22Rv1 (cell line): Measurements from ENCODE around the gene NSUN2.

Experiments
- H3K27ac ChIP-seq: fragments of 450-650 bp; 2 replicates; pipeline ENCODE4 v1.5.1; 2017
- CTCF ChIP-seq: fragments of 450-650 bp; IDR thresholded peaks from 2 replicates; pipeline ENCODE4 v1.5.1; 2017; ENCODE audit warnings: mild to moderate bottlenecking
- ZFX ChIP-seq: fragments of 450-650 bp; IDR thresholded peaks from 2 replicates; pipeline ENCODE4 v1.6.1; 2017; ENCODE audit warnings: antibody characterized with exemption, borderline replicate concordance

Gene NSUN2

GRCh38 chr5:6591671-6592288 lies 41.1 kb downstream of the NSUN2 start:
- TF ChIP-seq ZFX (no peak), CTCF (no peak)
- no peak overlapping the region for H3K27ac ChIP-seq

- H3K27ac ChIP-seq = no peak overlapping the region
- TF ChIP-seq ZFX (no peak), CTCF (no peak)
These were observed 42.3 kb downstream of the NSUN2 start for GRCh38 chr5:6590581-6590980.

- H3K27ac ChIP-seq = no peak overlapping the region
- TF ChIP-seq CTCF = no peak
- TF ChIP-seq ZFX = no peak
These were observed 45.7 kb downstream of the NSUN2 start for GRCh38 chr5:6587171-6587570.

DNA sequence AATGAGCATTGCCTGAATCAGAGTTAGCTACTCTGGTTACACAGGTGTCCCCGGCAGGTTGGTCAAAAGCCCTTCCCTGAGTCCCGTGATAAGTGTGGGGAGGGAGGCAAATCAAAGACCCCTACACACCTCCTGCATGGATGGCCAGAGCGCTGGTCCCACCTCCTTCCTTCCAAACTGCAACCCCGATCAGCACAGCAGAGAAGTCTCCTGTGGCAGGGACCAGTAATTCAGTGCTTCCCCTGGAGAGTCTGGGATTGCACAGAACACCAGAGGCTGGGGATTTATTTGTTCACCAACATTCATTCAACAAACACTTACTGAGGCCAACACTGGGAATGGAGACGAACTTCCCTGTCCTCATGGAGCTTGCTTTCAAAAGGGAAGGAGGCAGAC lies 46.2 kb downstream of the NSUN2 start:
- H3K27ac ChIP-seq = no peak overlapping the region
- TF ChIP-seq CTCF (no peak), ZFX (no peak)

- H3K27ac ChIP-seq = no peak overlapping the region
- no peak for TF ChIP-seq ZFX
- no peak for TF ChIP-seq CTCF
These were observed 46.8 kb downstream of the NSUN2 start for GRCh38 chr5:6585939-6586646.

- TF ChIP-seq ZFX = no peak
- TF ChIP-seq CTCF = no peak
These were observed 47.7 kb downstream of the NSUN2 start for GRCh38 chr5:6585168-6585567.

GRCh38 chr5:6584727-6585126 lies 48.1 kb downstream of the NSUN2 start:
- TF ChIP-seq ZFX = no peak
- no peak for TF ChIP-seq CTCF
- no peak overlapping the region for H3K27ac ChIP-seq

More at GRCh38 chr5:6585168-6585567, 47.7 kb downstream of the NSUN2 start:
- no peak overlapping the region for H3K27ac ChIP-seq
